ENCODE results near the gene KRTCAP2.
"Not testable (repeated sequence)": the region's sequence is repeated elsewhere in the genome, so short reads cannot be mapped to it uniquely, and the experiment has no call there.

The KRTCAP2 gene

GRCh38 chr1:155167166-155168104, 5.7 kb downstream of the KRTCAP2 start:
- DNase-seq, result peak; percentile 19

GRCh38 chr1:155166471-155167165, 6.5 kb downstream of the KRTCAP2 start:
- DNase-seq, result no peak

GRCh38 chr1:155166051-155166470, 7.0 kb downstream of the KRTCAP2 start:
- DNase-seq, result no peak

- DNase-seq, result not testable (repeated sequence)
These were observed 8.5 kb downstream of the KRTCAP2 start for GRCh38 chr1:155164625-155165024.

GRCh38 chr1:155163785-155164184, 9.3 kb downstream of the KRTCAP2 start:
- DNase-seq, result not testable (repeated sequence)

- DNase-seq, result not testable (repeated sequence)
These were observed 10.5 kb downstream of the KRTCAP2 start for GRCh38 chr1:155162631-155163030.

- no peak for DNase-seq
These were observed 13.0 kb downstream of the KRTCAP2 start for GRCh38 chr1:155160128-155160527.

GRCh38 chr1:155158991-155159390, 14.1 kb downstream of the KRTCAP2 start:
- DNase-seq, result no peak

- DNase-seq, result not testable (repeated sequence)
These were observed 17.0 kb downstream of the KRTCAP2 start for GRCh38 chr1:155155996-155156643.

GRCh38 chr1:155145491-155145890, 27.6 kb downstream of the KRTCAP2 start:
- DNase-seq, result no peak

- no peak for DNase-seq
These were observed 31.4 kb downstream of the KRTCAP2 start for GRCh38 chr1:155141749-155142148.

- DNase-seq, result no peak
These were observed 32.5 kb downstream of the KRTCAP2 start for GRCh38 chr1:155140630-155140953.

- DNase-seq, result peak; percentile 71
These were observed 33.0 kb downstream of the KRTCAP2 start, which contains the start of gene DPM3 for GRCh38 chr1:155139895-155140629. TSS of gene DPM3 (minus strand) at chr1:155140531. CDS start at chr1:155140240, 291 bp downstream.

- no peak for DNase-seq
These were observed 35.8 kb downstream of the KRTCAP2 start for GRCh38 chr1:155137154-155137949.

- no peak for DNase-seq
These were observed 36.4 kb downstream of the KRTCAP2 start for GRCh38 chr1:155136748-155137147.

- peak; percentile 84 for DNase-seq
These were observed 37.6 kb downstream of the KRTCAP2 start, which contains the start of gene SLC50A1 for GRCh38 chr1:155135415-155136028. TSS of gene SLC50A1 (plus strand) at chr1:155135852. CDS start at chr1:155135912, 60 bp downstream.

- no peak for DNase-seq
These were observed 38.2 kb downstream of the KRTCAP2 start for GRCh38 chr1:155134880-155135414.

- no peak for DNase-seq
These were observed 38.8 kb downstream of the KRTCAP2 start for GRCh38 chr1:155134322-155134721.

GRCh38 chr1:155133799-155134281, 39.3 kb downstream of the KRTCAP2 start:
- no peak for DNase-seq

- no peak for DNase-seq
These were observed 41.2 kb downstream of the KRTCAP2 start for GRCh38 chr1:155131856-155132255.

GRCh38 chr1:155131285-155131684, 41.8 kb downstream of the KRTCAP2 start:
- DNase-seq, result no peak

Measured in NCI-H187 treated with DMSO at 0.1 percent for 48 hours (cell line).